Activated B cell treated with CpG ODN at 0.5 μM for 24 hours (primary cell): Measurements from ENCODE around the gene TBX18. TPM values are rescaled to one million over a fixed set of nuclear protein-coding genes. Genes with fewer than 3 reads are reported as not detected.

ENCODE experiments used
- ATAC-seq: fragments of 200-7000 bp; cut with Tn5 transposase; one replicate; pipeline ENCODE4 v1.10.0; 2021; ENCODE audit warnings: low read depth, mild to moderate bottlenecking, moderate library complexity
- CTCF ChIA-PET: fragments of 350-600 bp; sonication (Branson Sonifier 250); formaldehyde crosslinking; loops from one replicate; lab custom pipeline; 2021; ENCODE audit warnings: antibody characterized with exemption; lab: Charles Lee
- POLR2A ChIA-PET: fragments of 350-600 bp; sonication (Branson Sonifier 250); formaldehyde crosslinking; loops from one replicate; lab custom pipeline; 2021; ENCODE audit warnings: antibody characterized with exemption; lab: Charles Lee
- DNase-seq: peaks from one replicate; pipeline ENCODE4 v3.0.0; 2022
- H3K27ac Mint-ChIP-seq: one replicate; pipeline ENCODE4 v1.8.0; 2020; ENCODE audit warnings: mixed read lengths
- H3K27me3 Mint-ChIP-seq: one replicate; pipeline ENCODE4 v1.8.0; 2021; ENCODE audit warnings: mixed read lengths
- H3K36me3 Mint-ChIP-seq: one replicate; pipeline ENCODE4 v1.8.0; 2021; ENCODE audit warnings: low read depth, mixed read lengths
- H3K4me1 Mint-ChIP-seq: one replicate; pipeline ENCODE4 v1.8.0; 2021; ENCODE audit warnings: mixed read lengths
- H3K4me3 Mint-ChIP-seq: one replicate; pipeline ENCODE4 v1.8.0; 2020; ENCODE audit warnings: mild to moderate bottlenecking, mixed read lengths
- H3K9me3 Mint-ChIP-seq: one replicate; pipeline ENCODE4 v1.8.0; 2020; ENCODE audit warnings: mixed read lengths
- CTCF ChIP-seq: fragments of 200-600 bp; IDR thresholded peaks from one replicate; pipeline ENCODE4 v1.8.0; 2022; ENCODE audit warnings: antibody characterized with exemption, mild to moderate bottlenecking
- intact Hi-C: fragments of 100-400 bp; cut with micrococcal nuclease; formaldehyde crosslinking; loops from one replicate; pipeline ENCODE4 v1.15.1; 2024
- total RNA-seq: library from RNA; stranded (reverse); gene quantifications from 2 replicates; pipeline ENCODE4 v1.2.3, GENCODE V29; 2022

The TBX18 gene
- total RNA-seq, 1 donor from 2014 or later: not detected

- Mint-ChIP-seq H3K27ac (no peak overlapping the region), H3K36me3 (peaks cover 2% of the 10 kb centered on the region), H3K4me1 (peaks cover 12% of the 10 kb centered on the region), H3K27me3 (peaks cover 50% of the 10 kb centered on the region), H3K9me3 (no peaks in the 10 kb centered on the region), H3K4me3 (peak overlapping the region; percentile 19)
- DNase-seq (no peak), ATAC-seq (no peak)
- no peak for TF ChIP-seq CTCF
- POLR2A ChIA-PET: no interaction called here
- intact Hi-C loops: loop anchor here (10.0 kb wide), 1 partner anchor 878 kb away; no protein-coding TSS in a partner anchor
- CTCF ChIA-PET: no interaction called here
Measured at GRCh38 chr6:84763003-84763885, 1.2 kb downstream of the TBX18 start.

- H3K4me1 Mint-ChIP-seq: peaks cover 12% of the 10 kb centered on the region
- no peak for ATAC-seq
- H3K36me3 Mint-ChIP-seq: peaks cover 2% of the 10 kb centered on the region
- CTCF ChIA-PET: no interaction called here
- POLR2A ChIA-PET: no interaction called here
- H3K27me3 Mint-ChIP-seq: peaks cover 47% of the 10 kb centered on the region
- DNase-seq: no peak
- no peaks in the 10 kb centered on the region for H3K9me3 Mint-ChIP-seq
- TF ChIP-seq CTCF: no peak
- H3K4me3 Mint-ChIP-seq: no peak overlapping the region
- intact Hi-C loops: loop anchor here (10.0 kb wide), 1 partner anchor 878 kb away; no protein-coding TSS in a partner anchor
- H3K27ac Mint-ChIP-seq: no peak overlapping the region
Measured at GRCh38 chr6:84762220-84763002, 2.0 kb downstream of the TBX18 start.

- TF ChIP-seq CTCF: no peak
- ChIA-PET POLR2A (no interaction called here), CTCF (no interaction called here)
- peaks cover 3% of the 10 kb centered on the region for H3K4me1 Mint-ChIP-seq
- H3K36me3 Mint-ChIP-seq: no peaks in the 10 kb centered on the region
- intact Hi-C loops: no loop called here
- DNase-seq (no peak), ATAC-seq (no peak)
- no peak overlapping the region for H3K4me3 Mint-ChIP-seq
- no peak overlapping the region for H3K27ac Mint-ChIP-seq
- peaks cover 35% of the 10 kb centered on the region for H3K27me3 Mint-ChIP-seq
- no peaks in the 10 kb centered on the region for H3K9me3 Mint-ChIP-seq
Measured at GRCh38 chr6:84758486-84758885, 5.9 kb downstream of the TBX18 start.

- Mint-ChIP-seq H3K4me3 (no peak overlapping the region), H3K27me3 (peaks cover 25% of the 10 kb centered on the region), H3K9me3 (no peaks in the 10 kb centered on the region), H3K27ac (no peak overlapping the region), H3K4me1 (no peaks in the 10 kb centered on the region), H3K36me3 (no peaks in the 10 kb centered on the region)
- POLR2A ChIA-PET: no interaction called here
- intact Hi-C loops: no loop called here
- ATAC-seq (no peak), DNase-seq (no peak)
- TF ChIP-seq CTCF: no peak
- CTCF ChIA-PET: no interaction called here
Measured at GRCh38 chr6:84756877-84757276, 7.5 kb downstream of the TBX18 start.

- Mint-ChIP-seq H3K9me3 (no peaks in the 10 kb centered on the region), H3K4me1 (no peaks in the 10 kb centered on the region), H3K4me3 (no peak overlapping the region), H3K36me3 (no peaks in the 10 kb centered on the region), H3K27ac (no peak overlapping the region), H3K27me3 (peaks cover 23% of the 10 kb centered on the region)
- ATAC-seq (no peak), DNase-seq (no peak)
- CTCF ChIA-PET: no interaction called here
- intact Hi-C loops: no loop called here
- POLR2A ChIA-PET: no interaction called here
- TF ChIP-seq CTCF: no peak
Measured at GRCh38 chr6:84756466-84756865, 7.9 kb downstream of the TBX18 start.
